ENCODE data around the gene ITPR2. TPM values are rescaled to one million over a fixed set of nuclear protein-coding genes. Genes with fewer than 3 reads are reported as not detected.

ITPR2 gene
- total and polyA plus RNA-seq, 2 of the 13 experiments (the other 11 are each of a cell fraction or from before 2014, with no cell fraction given), result 31.9 to 81.9 TPM

DNA sequence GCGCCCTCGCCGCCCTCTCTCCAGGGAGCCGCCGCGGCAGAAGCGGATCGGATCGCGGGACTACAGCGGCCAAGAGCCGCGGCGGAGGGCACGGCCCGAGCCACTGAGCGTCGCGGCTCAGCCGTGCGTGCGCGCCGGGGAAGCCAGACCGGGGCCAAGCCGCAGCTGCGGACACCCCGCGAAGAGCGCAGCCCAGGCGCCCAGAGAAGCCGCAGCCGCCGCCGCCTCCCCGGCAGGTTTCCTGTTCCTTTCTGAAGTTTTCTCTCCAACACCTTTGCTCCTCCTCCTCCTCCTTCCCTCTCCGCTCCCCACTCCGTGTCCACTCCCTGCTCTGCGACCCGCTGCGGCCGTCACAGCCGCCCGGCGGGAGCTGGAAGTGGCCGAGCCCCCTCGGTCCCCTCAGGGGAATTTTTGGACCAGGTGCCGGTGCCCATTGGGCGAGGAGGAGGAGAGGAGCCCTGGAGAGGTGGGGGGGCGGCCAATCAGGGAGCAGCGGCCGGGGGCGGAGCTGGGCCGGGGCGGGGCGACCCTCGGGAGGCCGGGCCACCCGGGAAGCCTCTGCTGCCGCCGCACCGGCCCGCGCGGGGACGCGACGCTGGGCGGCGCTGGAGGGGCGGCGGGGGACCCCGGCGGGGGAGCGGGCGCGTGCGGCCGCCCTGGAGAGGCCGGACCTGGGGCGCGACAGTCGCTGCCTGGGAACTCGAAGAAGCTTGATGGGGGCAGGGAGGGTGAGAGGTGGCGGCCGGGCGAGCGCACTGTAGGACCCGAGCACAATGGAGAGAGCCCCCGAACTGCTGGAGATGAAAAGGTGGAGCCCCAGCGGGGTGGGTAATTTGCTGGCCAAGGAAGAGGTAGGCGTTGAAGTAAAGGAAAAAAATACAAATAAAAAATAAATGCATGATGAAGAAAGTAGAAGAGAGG, at the start of gene ITPR2 (continued):
- TF ChIP-seq, protein P1, sequence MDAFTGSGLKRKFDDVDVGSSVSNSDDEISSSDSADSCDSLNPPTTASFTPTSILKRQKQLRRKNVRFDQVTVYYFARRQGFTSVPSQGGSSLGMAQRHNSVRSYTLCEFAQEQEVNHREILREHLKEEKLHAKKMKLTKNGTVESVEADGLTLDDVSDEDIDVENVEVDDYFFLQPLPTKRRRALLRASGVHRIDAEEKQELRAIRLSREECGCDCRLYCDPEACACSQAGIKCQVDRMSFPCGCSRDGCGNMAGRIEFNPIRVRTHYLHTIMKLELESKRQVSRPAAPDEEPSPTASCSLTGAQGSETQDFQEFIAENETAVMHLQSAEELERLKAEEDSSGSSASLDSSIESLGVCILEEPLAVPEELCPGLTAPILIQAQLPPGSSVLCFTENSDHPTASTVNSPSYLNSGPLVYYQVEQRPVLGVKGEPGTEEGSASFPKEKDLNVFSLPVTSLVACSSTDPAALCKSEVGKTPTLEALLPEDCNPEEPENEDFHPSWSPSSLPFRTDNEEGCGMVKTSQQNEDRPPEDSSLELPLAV (CRISPR knock-in tag; conservative IDR thresholded peaks at IDR 0.05; ENCODE audit: low read depth), result no peak
- TF ChIP-seq, protein P2, sequence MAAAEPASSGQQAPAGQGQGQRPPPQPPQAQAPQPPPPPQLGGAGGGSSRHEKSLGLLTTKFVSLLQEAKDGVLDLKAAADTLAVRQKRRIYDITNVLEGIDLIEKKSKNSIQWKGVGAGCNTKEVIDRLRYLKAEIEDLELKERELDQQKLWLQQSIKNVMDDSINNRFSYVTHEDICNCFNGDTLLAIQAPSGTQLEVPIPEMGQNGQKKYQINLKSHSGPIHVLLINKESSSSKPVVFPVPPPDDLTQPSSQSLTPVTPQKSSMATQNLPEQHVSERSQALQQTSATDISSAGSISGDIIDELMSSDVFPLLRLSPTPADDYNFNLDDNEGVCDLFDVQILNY (CRISPR knock-in tag; conservative IDR thresholded peaks at IDR 0.05), result no peak
- TF ChIP-seq, protein P3, sequence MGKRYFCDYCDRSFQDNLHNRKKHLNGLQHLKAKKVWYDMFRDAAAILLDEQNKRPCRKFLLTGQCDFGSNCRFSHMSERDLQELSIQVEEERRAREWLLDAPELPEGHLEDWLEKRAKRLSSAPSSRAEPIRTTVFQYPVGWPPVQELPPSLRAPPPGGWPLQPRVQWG (CRISPR knock-in tag; IDR thresholded peaks at IDR 0.05; ENCODE audit: borderline replicate concordance, low read depth), result no peak
- TF ChIP-seq ZBTB8A (CRISPR knock-in tag; IDR thresholded peaks at IDR 0.05; ENCODE audit: borderline replicate concordance, low read depth), result no peak
- TF ChIP-seq ZNF317 (CRISPR knock-in tag; IDR thresholded peaks at IDR 0.05), result peak; percentile 41; the same call in 1 of the 2 replicates
- TF ChIP-seq HNRNPLL (IDR thresholded peaks at IDR 0.05; ENCODE audit: low read depth, low read length, poor library complexity, severe bottlenecking), result peak; percentile 80
- TF ChIP-seq ZNF703 (CRISPR knock-in tag; IDR thresholded peaks at IDR 0.05; ENCODE audit: borderline replicate concordance), result no peak
- no peak for TF ChIP-seq ZFP36L2 (CRISPR knock-in tag; IDR thresholded peaks at IDR 0.05)
- TF ChIP-seq IKZF1 (IDR thresholded peaks at IDR 0.05), result no peak
- TF ChIP-seq BHLHE40 (IDR thresholded peaks at IDR 0.05; ENCODE audit: low read length), result no peak
- no peak for TF ChIP-seq NR2C2 (CRISPR knock-in tag; IDR thresholded peaks at IDR 0.05; ENCODE audit: borderline replicate concordance)
- TF ChIP-seq, protein P4, sequence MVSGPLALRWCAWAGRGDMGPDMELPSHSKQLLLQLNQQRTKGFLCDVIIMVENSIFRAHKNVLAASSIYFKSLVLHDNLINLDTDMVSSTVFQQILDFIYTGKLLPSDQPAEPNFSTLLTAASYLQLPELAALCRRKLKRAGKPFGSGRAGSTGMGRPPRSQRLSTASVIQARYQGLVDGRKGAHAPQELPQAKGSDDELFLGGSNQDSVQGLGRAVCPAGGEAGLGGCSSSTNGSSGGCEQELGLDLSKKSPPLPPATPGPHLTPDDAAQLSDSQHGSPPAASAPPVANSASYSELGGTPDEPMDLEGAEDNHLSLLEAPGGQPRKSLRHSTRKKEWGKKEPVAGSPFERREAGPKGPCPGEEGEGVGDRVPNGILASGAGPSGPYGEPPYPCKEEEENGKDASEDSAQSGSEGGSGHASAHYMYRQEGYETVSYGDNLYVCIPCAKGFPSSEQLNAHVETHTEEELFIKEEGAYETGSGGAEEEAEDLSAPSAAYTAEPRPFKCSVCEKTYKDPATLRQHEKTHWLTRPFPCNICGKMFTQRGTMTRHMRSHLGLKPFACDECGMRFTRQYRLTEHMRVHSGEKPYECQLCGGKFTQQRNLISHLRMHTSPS (CRISPR knock-in tag; IDR thresholded peaks at IDR 0.05; ENCODE audit: low read depth), result no peak
- TF ChIP-seq ZNF256 (CRISPR knock-in tag; conservative IDR thresholded peaks at IDR 0.05), result no peak
- TF ChIP-seq CBX1 (IDR thresholded peaks at IDR 0.05; ENCODE audit: low read depth), result no peak
- TF ChIP-seq, protein P5, sequence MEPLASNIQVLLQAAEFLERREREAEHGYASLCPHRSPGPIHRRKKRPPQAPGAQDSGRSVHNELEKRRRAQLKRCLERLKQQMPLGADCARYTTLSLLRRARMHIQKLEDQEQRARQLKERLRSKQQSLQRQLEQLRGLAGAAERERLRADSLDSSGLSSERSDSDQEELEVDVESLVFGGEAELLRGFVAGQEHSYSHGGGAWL (CRISPR knock-in tag; IDR thresholded peaks at IDR 0.05), result peak; percentile 48
